ENCODE measurements around the gene MFAP3.

GRCh38 chr5:154025951-154026350 lies 12.8 kb upstream of the MFAP3 start:
- TF ChIP-seq TAF1 (IDR thresholded peaks at IDR 0.05; ENCODE audit: low read depth) (no peak), YY1 (IDR thresholded peaks at IDR 0.05; ENCODE audit: low read depth) (no peak), EP300 (IDR thresholded peaks at IDR 0.05; ENCODE audit: borderline replicate concordance) (no peak), MAX (IDR thresholded peaks at IDR 0.05) (no peak), CREB1 (IDR thresholded peaks at IDR 0.05; ENCODE audit: low read depth) (no peak), NFIC (IDR thresholded peaks at IDR 0.05) (no peak), REST (IDR thresholded peaks at IDR 0.05; ENCODE audit: low read depth) (no peak), EGR1 (IDR thresholded peaks at IDR 0.05) (no peak), TEAD4 (IDR thresholded peaks at IDR 0.05) (no peak), CEBPB (IDR thresholded peaks at IDR 0.05) (no peak), RAD21 (IDR thresholded peaks at IDR 0.05; ENCODE audit: low read depth) (no peak), TCF12 (IDR thresholded peaks at IDR 0.05; ENCODE audit: low read depth) (no peak), USF1 (IDR thresholded peaks at IDR 0.05) (no peak), ZBTB7A (IDR thresholded peaks at IDR 0.05; ENCODE audit: low read depth) (no peak)

All from Ishikawa (cell line).